ENCODE data around the gene GFAP. TPM values are rescaled to one million over a fixed set of nuclear protein-coding genes. Genes with fewer than 3 reads are reported as not detected.

Gene GFAP
- total RNA-seq, 4 donors from 2014 or later, result 0.33 to 2.3 (median 2.0) TPM; not detected in 1

DNA sequence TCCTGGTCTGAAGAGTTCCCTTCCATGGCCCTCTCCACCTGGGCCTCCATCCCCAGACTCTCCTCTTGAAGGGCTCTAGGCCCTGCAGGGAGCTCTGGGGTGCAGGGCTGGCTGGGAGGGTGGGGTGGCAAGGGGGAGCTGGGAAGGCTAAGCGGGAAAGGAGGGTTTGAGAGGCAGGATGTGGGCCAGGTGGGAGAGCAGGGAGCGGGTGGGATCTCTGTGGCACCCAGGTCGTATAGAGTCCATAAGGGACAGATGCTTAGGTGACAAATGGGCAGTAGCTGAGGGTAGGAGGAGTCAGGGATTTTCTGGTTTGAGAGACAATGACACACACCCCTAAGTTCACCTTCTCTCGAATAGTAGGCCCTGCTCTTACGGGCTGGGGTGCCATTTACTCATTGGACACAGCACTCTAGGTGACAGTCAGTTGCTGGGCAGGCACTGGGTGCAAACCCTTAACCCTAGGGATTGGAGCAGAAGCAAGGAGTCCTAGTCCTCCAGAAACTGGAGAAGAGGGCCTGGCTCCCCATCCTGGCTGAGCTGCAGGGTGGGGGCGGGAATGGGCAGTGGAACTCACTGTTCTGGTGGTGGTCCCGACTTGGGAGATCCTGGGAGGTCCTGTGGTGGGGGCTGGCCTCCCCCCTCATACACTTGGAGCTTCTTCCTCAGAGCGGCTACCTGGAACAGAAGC, 16.9 kb upstream of the GFAP start:
- no peak overlapping the region for H3K27ac ChIP-seq
- intact Hi-C loops (cut with DNase I), result no loop called here
- WGBS, 2 donors, result 94% methylated on average over 6 to 7 of the region's 8 CpGs
- no peak for TF ChIP-seq POLR2A (IDR thresholded peaks at IDR 0.05)
- TF ChIP-seq, protein P1, sequence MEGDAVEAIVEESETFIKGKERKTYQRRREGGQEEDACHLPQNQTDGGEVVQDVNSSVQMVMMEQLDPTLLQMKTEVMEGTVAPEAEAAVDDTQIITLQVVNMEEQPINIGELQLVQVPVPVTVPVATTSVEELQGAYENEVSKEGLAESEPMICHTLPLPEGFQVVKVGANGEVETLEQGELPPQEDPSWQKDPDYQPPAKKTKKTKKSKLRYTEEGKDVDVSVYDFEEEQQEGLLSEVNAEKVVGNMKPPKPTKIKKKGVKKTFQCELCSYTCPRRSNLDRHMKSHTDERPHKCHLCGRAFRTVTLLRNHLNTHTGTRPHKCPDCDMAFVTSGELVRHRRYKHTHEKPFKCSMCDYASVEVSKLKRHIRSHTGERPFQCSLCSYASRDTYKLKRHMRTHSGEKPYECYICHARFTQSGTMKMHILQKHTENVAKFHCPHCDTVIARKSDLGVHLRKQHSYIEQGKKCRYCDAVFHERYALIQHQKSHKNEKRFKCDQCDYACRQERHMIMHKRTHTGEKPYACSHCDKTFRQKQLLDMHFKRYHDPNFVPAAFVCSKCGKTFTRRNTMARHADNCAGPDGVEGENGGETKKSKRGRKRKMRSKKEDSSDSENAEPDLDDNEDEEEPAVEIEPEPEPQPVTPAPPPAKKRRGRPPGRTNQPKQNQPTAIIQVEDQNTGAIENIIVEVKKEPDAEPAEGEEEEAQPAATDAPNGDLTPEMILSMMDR (IDR thresholded peaks at IDR 0.05), result no peak
- H3K9me3 ChIP-seq, result no peaks in the 10 kb centered on the region
- H3K36me3 ChIP-seq, result no peaks in the 10 kb centered on the region
- no peak for DNase-seq
- no peaks in the 10 kb centered on the region for H3K27me3 ChIP-seq
- no peaks in the 10 kb centered on the region for H3K4me1 ChIP-seq
- H3K4me3 ChIP-seq (replicated peaks in 1 of 3), result no peak overlapping the region

DNA sequence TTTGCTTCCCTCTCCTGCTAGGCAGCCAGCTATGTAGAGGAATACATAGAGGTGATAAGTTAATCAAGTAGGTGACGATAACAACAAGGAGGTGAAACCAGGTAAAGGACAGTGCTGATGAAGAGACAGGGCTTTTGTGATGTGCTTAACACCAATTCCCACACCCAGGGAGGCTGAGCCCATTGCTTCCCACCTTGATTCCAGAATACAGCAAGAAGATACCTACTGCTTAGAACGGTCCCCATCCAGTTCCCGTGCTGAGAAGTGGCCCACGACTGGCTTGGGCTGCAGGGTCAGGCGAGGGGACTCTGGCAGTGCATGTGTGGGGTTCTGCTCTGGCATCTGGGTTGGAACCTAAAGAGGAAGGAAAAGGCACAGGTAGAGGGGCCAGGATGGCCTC, 16.1 kb upstream of the GFAP start:
- DNase-seq, result no peak
- no peaks in the 10 kb centered on the region for H3K4me1 ChIP-seq
- no peak overlapping the region for H3K27ac ChIP-seq
- no peak overlapping the region for H3K4me3 ChIP-seq (replicated peaks in 1 of 3)
- H3K27me3 ChIP-seq, result no peaks in the 10 kb centered on the region
- no peaks in the 10 kb centered on the region for H3K9me3 ChIP-seq
- WGBS, 2 donors, result 82 to 90% methylated on average over 4 to 5 of the region's 5 CpGs
- no peaks in the 10 kb centered on the region for H3K36me3 ChIP-seq
- intact Hi-C loops (cut with DNase I), result no loop called here
- no peak for TF ChIP-seq POLR2A (IDR thresholded peaks at IDR 0.05)
- TF ChIP-seq, protein P1 (IDR thresholded peaks at IDR 0.05), result no peak

DNA sequence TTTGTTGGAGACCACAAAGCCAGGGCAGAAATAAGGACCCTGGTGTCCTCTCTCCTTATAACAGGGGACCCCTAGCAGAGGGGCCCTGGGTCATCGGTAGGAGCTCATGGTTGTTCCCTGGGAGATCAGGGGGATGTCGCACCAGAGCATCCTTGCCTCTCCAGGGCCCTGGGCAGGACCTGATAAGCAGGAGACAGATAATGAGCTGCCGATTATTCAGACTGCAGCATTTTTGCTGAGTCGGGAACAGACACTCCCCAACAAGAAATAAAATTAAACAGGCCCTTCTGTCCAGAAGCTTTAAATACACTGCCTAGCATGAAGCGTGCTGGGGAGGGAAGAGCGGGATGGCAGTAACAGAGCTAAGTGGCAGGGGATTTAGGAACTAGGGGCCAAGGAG, 15.4 kb upstream of the GFAP start:
- Histone ChIP-seq H3K36me3 (no peaks in the 10 kb centered on the region), H3K4me1 (no peaks in the 10 kb centered on the region), H3K27ac (no peak overlapping the region), H3K27me3 (no peaks in the 10 kb centered on the region), H3K4me3 (replicated peaks in 1 of 3) (no peak overlapping the region), H3K9me3 (no peaks in the 10 kb centered on the region)
- DNase-seq, result no peak
- 79 to 94% methylated on average over 6 of the region's 6 CpGs for WGBS, 2 donors
- TF ChIP-seq, protein P1 (IDR thresholded peaks at IDR 0.05), result no peak
- TF ChIP-seq POLR2A (IDR thresholded peaks at IDR 0.05), result no peak
- intact Hi-C loops (cut with DNase I), result no loop called here

DNA sequence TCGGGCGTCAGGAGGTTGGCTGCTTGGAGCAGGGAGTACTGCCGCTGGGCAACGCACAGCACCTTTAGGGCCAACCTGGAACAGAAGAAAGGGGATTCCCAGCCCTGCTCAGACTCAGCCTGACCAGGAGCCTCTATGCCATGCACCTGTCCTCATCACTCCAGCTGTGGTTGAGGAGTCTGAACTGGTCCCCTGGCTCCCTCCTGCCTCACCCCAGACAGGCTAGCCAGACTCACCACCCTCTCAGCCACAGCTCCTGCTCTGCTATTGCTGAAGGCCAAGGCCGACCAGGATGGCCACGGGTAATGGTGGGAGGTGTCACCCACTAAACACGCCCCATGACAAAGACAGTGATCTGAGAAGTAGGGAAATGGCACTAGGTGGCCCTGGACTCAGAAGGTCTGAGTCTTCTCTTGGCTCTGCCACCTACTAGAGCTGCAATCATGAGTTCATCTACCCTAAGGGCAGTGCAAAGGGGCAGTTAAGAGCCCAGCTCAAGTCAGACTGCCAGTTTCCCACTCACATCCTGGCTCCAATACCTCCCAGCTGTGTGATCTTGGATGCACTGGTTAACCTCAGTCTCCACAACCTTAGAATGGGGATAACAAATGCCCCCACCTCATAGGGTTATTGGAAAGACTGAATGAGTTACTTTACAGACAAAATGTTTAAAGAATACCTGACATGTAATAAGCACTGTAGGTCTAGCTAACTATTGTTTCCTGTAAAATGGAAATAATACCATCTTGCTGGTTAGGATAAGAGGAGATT, 13.8 kb upstream of the GFAP start:
- Histone ChIP-seq H3K4me1 (no peaks in the 10 kb centered on the region), H3K9me3 (no peaks in the 10 kb centered on the region), H3K27me3 (no peaks in the 10 kb centered on the region), H3K4me3 (replicated peaks in 1 of 3) (no peak overlapping the region), H3K27ac (no peak overlapping the region), H3K36me3 (no peaks in the 10 kb centered on the region)
- intact Hi-C loops (cut with DNase I), result loop anchor here (10.0 kb wide), 1 partner anchor 266 kb away; no protein-coding TSS in a partner anchor
- no peak for TF ChIP-seq POLR2A (IDR thresholded peaks at IDR 0.05)
- TF ChIP-seq, protein P1 (IDR thresholded peaks at IDR 0.05), result no peak
- 85 to 97% methylated on average over 3 to 7 of the region's 7 CpGs for WGBS, 2 donors
- DNase-seq, result no peak

DNA sequence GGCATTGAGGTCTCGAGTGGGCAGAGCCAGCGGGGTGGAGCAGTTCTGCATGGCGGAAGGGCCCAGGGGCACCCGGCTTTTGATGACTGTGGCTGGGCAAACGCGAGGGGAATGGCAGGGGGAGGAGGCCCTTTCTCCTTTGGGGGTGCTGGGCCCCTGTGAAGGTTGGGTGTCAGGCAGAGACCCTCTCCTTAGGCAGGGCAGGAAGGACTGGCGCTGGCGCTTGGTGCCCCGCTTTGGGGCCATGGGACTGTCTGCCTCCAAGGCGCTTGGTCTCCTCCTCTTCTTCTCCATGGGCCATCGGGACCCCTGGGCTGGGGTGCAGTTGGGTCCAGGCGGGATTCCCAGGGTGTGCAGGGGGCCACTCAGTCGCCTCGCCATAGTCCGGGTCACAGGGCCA, 12.8 kb upstream of the GFAP start:
- Histone ChIP-seq H3K27ac (no peak overlapping the region), H3K36me3 (no peaks in the 10 kb centered on the region), H3K9me3 (no peaks in the 10 kb centered on the region), H3K4me1 (no peaks in the 10 kb centered on the region), H3K4me3 (replicated peaks in 1 of 3) (no peak overlapping the region), H3K27me3 (no peaks in the 10 kb centered on the region)
- no peak for DNase-seq
- intact Hi-C loops (cut with DNase I), result loop anchor here (10.0 kb wide), 1 partner anchor 267 kb away; no protein-coding TSS in a partner anchor
- TF ChIP-seq, protein P1 (IDR thresholded peaks at IDR 0.05), result no peak
- TF ChIP-seq POLR2A (IDR thresholded peaks at IDR 0.05), result no peak
- WGBS, 2 donors, result 93 to 97% methylated on average over 5 to 13 of the region's 15 CpGs
